ES-I3 (cell line): ENCODE results near the gene NAV1.
"Not testable (repeated sequence)": the region's sequence is repeated elsewhere in the genome, so short reads cannot be mapped to it uniquely, and the experiment has no call there.

Source experiments
- H3K36me3 ChIP-seq: 2 replicates; pipeline ENCODE4 v1.6.1; 2013; ENCODE audit warnings: mild to moderate bottlenecking, low read length, control low read depth, moderate library complexity; ENCODE audit not compliant: insufficient read depth
- H3K4me1 ChIP-seq: 2 replicates; pipeline ENCODE4 v1.6.1; 2013; ENCODE audit warnings: mild to moderate bottlenecking, control low read depth, low read length; ENCODE audit not compliant: insufficient read depth
- H3K9ac ChIP-seq: 2 replicates; pipeline ENCODE4 v1.6.1; 2013; ENCODE audit warnings: low read depth, mild to moderate bottlenecking, low read length, moderate library complexity
- H3K9me3 ChIP-seq: 2 replicates; pipeline ENCODE4 v1.6.1; 2013; ENCODE audit warnings: mild to moderate bottlenecking, low read length, moderate library complexity; ENCODE audit not compliant: control insufficient read depth, insufficient read depth

NAV1 gene

DNA sequence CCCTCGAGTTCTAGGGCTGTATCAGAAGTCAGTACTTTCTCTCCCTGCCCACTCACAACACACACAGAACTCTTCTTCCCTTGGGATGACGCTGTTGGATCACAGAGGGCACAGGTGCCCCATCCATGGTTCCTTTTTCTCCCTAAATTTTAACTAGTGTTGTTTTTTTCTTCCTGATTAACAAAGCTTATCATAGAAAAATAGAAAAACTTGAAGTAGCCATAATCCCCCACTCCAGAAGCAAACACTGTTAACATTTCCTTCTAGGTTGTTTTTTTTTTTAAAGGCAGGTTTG, 27.5 kb downstream of the NAV1 start:
- Histone ChIP-seq H3K9ac (no peak overlapping the region), H3K36me3 (no peaks in the 10 kb centered on the region), H3K9me3 (no peaks in the 10 kb centered on the region), H3K4me1 (peaks cover 13% of the 10 kb centered on the region; the same call in 1 of the 2 replicates)

DNA sequence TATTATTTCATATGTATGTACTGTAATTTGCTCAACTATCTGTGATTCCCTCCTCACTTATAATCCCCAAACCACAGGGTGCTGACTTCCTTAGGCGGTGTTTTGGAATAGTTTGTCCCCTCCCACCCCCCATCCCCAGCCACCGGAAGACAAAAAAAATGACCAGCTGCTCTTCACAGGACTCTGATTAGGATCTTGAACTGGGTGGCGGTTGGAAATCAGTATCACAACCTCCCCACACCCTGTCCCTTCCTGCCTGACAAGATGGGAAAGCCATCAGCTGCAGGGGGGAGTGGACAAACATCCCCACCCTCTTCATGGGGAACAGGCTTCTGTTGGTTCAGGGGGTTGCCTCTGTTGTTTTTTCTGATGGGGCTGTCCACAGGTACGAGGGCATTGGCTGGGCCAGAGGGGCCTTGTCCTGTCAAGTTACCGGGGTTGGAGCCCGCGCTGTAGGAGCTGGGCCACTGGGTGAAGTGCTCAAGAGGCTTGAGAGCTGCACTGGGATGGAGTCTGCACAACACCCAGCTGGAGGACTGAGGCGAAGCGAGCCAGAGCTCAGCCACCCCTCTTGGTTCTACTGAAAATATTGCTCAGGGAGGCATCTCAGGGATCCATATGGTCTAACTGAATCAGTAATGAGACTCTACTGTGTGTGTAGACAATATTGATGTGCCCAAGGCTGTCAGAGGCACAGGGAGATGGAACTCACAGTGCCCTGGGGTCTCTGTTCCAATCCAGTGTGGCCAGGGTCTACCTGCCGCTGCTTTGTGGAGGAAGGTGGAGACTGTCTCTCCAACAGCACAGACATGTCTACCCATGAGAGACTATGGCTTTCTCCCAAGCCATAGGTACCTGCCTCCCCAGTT, 28.2 kb downstream of the NAV1 start:
- Histone ChIP-seq H3K4me1 (peaks cover 12% of the 10 kb centered on the region; the same call in 1 of the 2 replicates), H3K9ac (no peak overlapping the region), H3K9me3 (no peaks in the 10 kb centered on the region), H3K36me3 (no peaks in the 10 kb centered on the region)

DNA sequence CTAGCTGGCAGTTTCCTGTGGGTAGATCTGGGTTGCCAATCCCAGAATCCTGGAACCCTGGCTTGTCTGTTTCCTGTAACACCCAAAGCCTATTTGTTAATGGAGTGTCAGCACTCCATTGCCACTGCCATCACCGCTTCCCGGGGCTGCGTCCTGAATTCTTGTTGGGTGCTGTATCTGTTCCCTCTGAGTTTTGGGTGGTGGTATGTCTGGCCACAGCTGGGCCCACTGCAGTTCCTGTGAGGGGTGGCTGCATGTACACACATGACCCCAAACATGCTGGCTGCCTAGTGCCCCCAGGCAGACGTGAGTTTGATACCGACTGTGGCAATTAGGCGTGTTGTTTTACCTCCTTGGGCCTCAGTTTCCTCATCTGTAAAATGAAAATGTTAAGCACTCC, 29.3 kb downstream of the NAV1 start:
- Histone ChIP-seq H3K9ac (no peak overlapping the region), H3K9me3 (no peaks in the 10 kb centered on the region), H3K36me3 (no peaks in the 10 kb centered on the region), H3K4me1 (peaks cover 4% of the 10 kb centered on the region; the same call in 1 of the 2 replicates)

- H3K36me3 ChIP-seq, result no peaks in the 10 kb centered on the region
- peaks cover 4% of the 10 kb centered on the region; the same call in 1 of the 2 replicates for H3K4me1 ChIP-seq
- no peaks in the 10 kb centered on the region for H3K9me3 ChIP-seq
- no peak overlapping the region for H3K9ac ChIP-seq
Measured at GRCh38 chr1:201568859-201569294, 29.9 kb downstream of the NAV1 start.

GRCh38 chr1:201570181-201570885, 31.4 kb downstream of the NAV1 start:
- Histone ChIP-seq H3K4me1 (peaks cover 4% of the 10 kb centered on the region; the same call in 1 of the 2 replicates), H3K9ac (no peak overlapping the region), H3K9me3 (no peaks in the 10 kb centered on the region), H3K36me3 (no peaks in the 10 kb centered on the region)

DNA sequence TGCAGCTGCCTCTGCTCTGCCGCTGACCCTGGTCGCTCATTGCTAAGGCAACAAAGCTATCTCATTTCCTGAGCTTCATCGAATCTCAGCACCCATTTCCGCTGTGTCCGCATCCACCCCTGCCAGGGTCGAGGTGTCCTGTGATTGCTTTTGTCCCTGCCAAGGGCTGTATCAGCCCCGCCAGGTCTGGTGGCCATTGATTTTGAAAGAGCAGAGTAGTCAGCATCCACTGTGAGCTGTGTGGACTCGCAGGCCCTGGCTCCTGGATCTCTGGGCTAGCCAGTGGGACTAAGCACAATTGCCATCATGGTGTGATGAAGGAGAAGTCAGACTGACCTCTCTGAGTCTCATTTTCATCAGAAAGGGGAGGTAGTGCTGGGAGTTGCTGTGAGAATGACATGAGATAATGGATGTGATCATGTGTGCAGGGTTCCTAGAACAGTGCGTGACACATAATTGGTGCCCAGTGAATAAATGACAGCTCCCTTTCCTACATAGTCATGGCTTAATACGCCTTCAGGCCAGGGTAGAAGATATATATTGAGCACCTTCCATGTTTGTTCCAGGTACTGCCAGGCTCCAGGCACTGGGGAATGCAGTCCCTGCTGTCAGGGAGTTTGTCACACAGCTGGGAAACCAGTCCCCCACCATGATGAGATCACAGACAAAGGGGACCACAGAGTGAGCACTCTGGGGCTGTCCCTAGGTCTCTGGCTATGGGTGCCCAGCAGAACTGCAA, 32.1 kb downstream of the NAV1 start:
- no peak overlapping the region for H3K9ac ChIP-seq

GRCh38 chr1:201573030-201573429, 34.1 kb downstream of the NAV1 start:
- Histone ChIP-seq H3K36me3 (no peaks in the 10 kb centered on the region), H3K4me1 (peaks cover 4% of the 10 kb centered on the region; the same call in 1 of the 2 replicates), H3K9ac (no peak overlapping the region), H3K9me3 (no peaks in the 10 kb centered on the region)

More for the DNA sequence above, 32.1 kb downstream of the NAV1 start:
- peaks cover 4% of the 10 kb centered on the region; the same call in 1 of the 2 replicates for H3K4me1 ChIP-seq
- H3K9me3 ChIP-seq, result no peaks in the 10 kb centered on the region
- no peaks in the 10 kb centered on the region for H3K36me3 ChIP-seq

DNA sequence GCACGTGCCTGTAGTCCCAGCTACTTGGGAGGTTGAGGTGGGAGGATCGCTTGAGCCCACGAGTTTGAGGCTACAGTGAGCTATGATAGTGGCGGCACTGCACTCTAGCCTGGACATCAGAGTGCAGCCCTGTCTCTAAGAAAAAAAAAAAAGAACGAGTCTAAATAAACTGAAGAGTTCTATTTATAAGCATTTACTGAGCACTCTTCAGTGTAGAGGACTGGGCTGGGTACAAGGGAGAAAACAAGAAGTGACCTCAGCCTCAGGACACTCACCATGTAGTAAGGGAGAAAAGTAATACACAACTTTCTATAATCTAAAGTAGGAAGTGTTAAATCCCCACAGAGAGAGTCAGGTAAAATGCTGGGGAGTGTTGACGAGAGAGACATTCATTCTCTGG, 35.0 kb downstream of the NAV1 start:
- H3K9me3 ChIP-seq, result no peaks in the 10 kb centered on the region
- no peaks in the 10 kb centered on the region for H3K36me3 ChIP-seq
- no peak overlapping the region for H3K9ac ChIP-seq
- peaks cover 1% of the 10 kb centered on the region; the same call in 1 of the 2 replicates for H3K4me1 ChIP-seq

DNA sequence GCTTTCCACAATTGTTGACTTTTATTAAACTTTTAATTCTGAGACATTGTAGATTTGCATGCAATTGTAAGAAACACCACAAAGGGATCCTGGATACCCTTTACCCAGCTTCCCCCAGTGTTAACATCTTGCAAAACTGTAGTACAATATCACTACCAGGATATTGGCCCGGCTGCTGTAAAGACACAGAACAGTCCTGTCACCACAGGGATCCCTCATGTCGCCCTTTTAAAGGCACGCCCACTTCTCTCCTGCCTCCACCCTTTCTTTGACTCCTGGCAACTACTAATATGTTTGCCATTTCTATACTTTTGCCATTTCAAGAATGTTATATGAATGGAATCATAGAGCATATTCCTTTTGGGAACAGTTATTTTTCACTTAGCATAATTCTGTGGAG, 37.0 kb downstream of the NAV1 start:
- no peaks in the 10 kb centered on the region for H3K9me3 ChIP-seq
- H3K4me1 ChIP-seq, result no peaks in the 10 kb centered on the region
- no peaks in the 10 kb centered on the region for H3K36me3 ChIP-seq
- no peak overlapping the region for H3K9ac ChIP-seq

DNA sequence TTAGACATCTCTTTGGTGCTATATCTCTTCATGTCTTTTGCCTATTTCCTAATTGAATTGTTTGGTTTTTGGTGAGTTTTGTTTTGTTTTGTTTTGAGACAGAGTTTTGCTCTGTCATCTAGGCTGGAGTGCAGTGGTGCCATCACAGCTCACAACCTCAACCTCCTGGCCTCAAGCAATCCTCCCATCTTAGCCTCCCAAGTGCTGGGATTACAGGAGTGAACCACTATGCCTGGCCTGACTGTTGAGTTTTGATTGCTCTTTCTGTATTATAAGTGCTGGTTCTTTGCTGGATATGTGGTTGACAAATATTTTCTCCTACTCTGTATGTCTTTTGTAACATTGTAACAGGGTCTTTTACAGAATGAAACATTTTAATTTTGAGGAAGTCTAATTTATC, 38.0 kb downstream of the NAV1 start:
- no peaks in the 10 kb centered on the region for H3K9me3 ChIP-seq
- no peaks in the 10 kb centered on the region for H3K4me1 ChIP-seq
- no peak overlapping the region for H3K9ac ChIP-seq
- no peaks in the 10 kb centered on the region for H3K36me3 ChIP-seq

DNA sequence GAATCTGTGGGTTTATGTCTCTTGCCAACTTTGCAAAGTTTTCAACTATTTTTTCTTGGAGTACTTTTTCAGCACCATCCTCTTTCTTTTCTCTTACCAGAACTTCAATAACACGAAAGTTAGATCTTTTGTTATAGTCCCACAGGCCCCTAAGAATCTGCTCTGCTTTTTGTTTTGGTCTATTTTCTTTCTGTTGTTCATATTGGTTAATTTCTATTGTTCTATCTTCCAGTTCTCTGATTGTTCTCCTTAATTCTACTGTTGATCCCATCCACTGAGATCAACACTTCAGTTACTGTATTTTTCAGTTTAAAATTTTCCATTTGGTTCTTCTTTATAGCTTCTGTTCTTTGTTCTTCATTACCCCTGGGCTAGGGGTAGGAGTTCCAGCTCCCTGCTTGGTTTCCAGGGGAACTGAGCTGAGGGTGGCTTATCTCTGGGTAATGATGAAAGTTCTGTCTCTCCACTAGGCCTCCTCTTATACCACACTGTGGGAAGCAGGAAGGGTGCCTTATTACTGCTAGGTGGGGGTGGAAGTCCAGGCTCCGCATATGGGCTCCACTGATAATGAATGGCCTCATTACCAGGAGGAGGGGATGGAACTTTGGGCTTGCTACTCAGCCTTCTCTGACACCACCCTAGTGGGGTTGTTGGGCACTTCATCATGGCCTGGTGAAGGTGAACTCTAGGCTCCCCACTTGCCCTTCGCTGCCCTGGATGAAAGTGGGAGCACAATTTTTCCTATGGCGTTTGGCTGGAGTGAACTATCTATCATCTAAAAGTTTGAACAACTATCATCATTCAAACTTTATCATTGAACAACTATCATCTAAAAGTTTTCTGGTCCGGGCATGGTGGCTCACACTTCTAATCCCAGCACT, 39.3 kb downstream of the NAV1 start:
- no peak overlapping the region for H3K9ac ChIP-seq
- H3K9me3 ChIP-seq, result no peaks in the 10 kb centered on the region
- H3K36me3 ChIP-seq, result no peaks in the 10 kb centered on the region
- no peaks in the 10 kb centered on the region for H3K4me1 ChIP-seq

- not testable (repeated sequence) for H3K4me1 ChIP-seq, H3K9ac ChIP-seq
Measured at GRCh38 chr1:201581371-201581770, 42.4 kb downstream of the NAV1 start.

GRCh38 chr1:201582705-201583442, 43.9 kb downstream of the NAV1 start:
- Histone ChIP-seq H3K4me1 (no peaks in the 10 kb centered on the region), H3K36me3 (no peaks in the 10 kb centered on the region), H3K9ac (no peak overlapping the region), H3K9me3 (no peaks in the 10 kb centered on the region)

More at GRCh38 chr1:201581371-201581770, 42.4 kb downstream of the NAV1 start:
- not testable (repeated sequence) for H3K9me3 ChIP-seq, H3K36me3 ChIP-seq
